IPS-18a (cell line): ENCODE data around the gene AMFR.

ENCODE experiments used
- H3K27ac ChIP-seq: one replicate; pipeline ENCODE4 v1.5.1; 2013; ENCODE audit warnings: low read length
- H3K27me3 ChIP-seq: one replicate; pipeline ENCODE4 v1.6.1; 2013; ENCODE audit warnings: mild to moderate bottlenecking, low read length; ENCODE audit not compliant: control insufficient read depth, insufficient read depth
- H3K36me3 ChIP-seq: one replicate; pipeline ENCODE4 v1.6.1; 2013; ENCODE audit warnings: low read depth, low read length; ENCODE audit not compliant: control insufficient read depth
- H3K4me1 ChIP-seq: one replicate; pipeline ENCODE4 v1.6.1; 2013; ENCODE audit warnings: low read depth, low read length; ENCODE audit not compliant: control insufficient read depth
- H3K4me3 ChIP-seq: one replicate; pipeline ENCODE4 v1.5.1; 2013; ENCODE audit warnings: low read length
- H3K9ac ChIP-seq: one replicate; pipeline ENCODE4 v1.6.1; 2013; ENCODE audit warnings: mild to moderate bottlenecking, low read length, moderate library complexity
- H3K9me3 ChIP-seq: one replicate; pipeline ENCODE4 v1.6.1; 2013; ENCODE audit warnings: low read depth, low read length; ENCODE audit not compliant: control insufficient read depth

Gene AMFR

GRCh38 chr16:56349711-56350161 is 75.6 kb downstream of the AMFR start:
- no peak overlapping the region for H3K27ac ChIP-seq
- no peak overlapping the region for H3K9ac ChIP-seq
- H3K9me3 ChIP-seq, result no peaks in the 10 kb centered on the region
- no peaks in the 10 kb centered on the region for H3K27me3 ChIP-seq
- H3K36me3 ChIP-seq, result no peaks in the 10 kb centered on the region
- H3K4me1 ChIP-seq, result no peaks in the 10 kb centered on the region
- no peak overlapping the region for H3K4me3 ChIP-seq

- H3K4me3 ChIP-seq, result no peak overlapping the region
- no peak overlapping the region for H3K9ac ChIP-seq
- no peaks in the 10 kb centered on the region for H3K9me3 ChIP-seq
- H3K27me3 ChIP-seq, result no peaks in the 10 kb centered on the region
- H3K36me3 ChIP-seq, result no peaks in the 10 kb centered on the region
- no peak overlapping the region for H3K27ac ChIP-seq
- no peaks in the 10 kb centered on the region for H3K4me1 ChIP-seq
Measured at GRCh38 chr16:56349086-56349415, 76.3 kb downstream of the AMFR start.

- no peak overlapping the region for H3K9ac ChIP-seq
- H3K27ac ChIP-seq, result no peak overlapping the region
- no peak overlapping the region for H3K4me3 ChIP-seq
- no peaks in the 10 kb centered on the region for H3K4me1 ChIP-seq
- no peaks in the 10 kb centered on the region for H3K36me3 ChIP-seq
- no peaks in the 10 kb centered on the region for H3K27me3 ChIP-seq
- H3K9me3 ChIP-seq, result no peaks in the 10 kb centered on the region
Measured at GRCh38 chr16:56348168-56349085, 76.9 kb downstream of the AMFR start.

- Histone ChIP-seq H3K36me3 (no peaks in the 10 kb centered on the region), H3K27ac (no peak overlapping the region), H3K27me3 (no peaks in the 10 kb centered on the region), H3K9me3 (no peaks in the 10 kb centered on the region), H3K9ac (no peak overlapping the region), H3K4me3 (no peak overlapping the region), H3K4me1 (no peaks in the 10 kb centered on the region)
Measured at GRCh38 chr16:56347670-56348069, 77.7 kb downstream of the AMFR start.

- Histone ChIP-seq H3K27me3 (no peaks in the 10 kb centered on the region), H3K4me1 (no peaks in the 10 kb centered on the region), H3K27ac (no peak overlapping the region), H3K4me3 (no peak overlapping the region), H3K9me3 (no peaks in the 10 kb centered on the region), H3K36me3 (no peaks in the 10 kb centered on the region), H3K9ac (no peak overlapping the region)
Measured at GRCh38 chr16:56347166-56347565, 78.2 kb downstream of the AMFR start.

- no peaks in the 10 kb centered on the region for H3K36me3 ChIP-seq
- H3K9ac ChIP-seq, result no peak overlapping the region
- H3K27ac ChIP-seq, result no peak overlapping the region
- no peaks in the 10 kb centered on the region for H3K4me1 ChIP-seq
- no peak overlapping the region for H3K4me3 ChIP-seq
- H3K9me3 ChIP-seq, result no peaks in the 10 kb centered on the region
- H3K27me3 ChIP-seq, result no peaks in the 10 kb centered on the region
Measured at GRCh38 chr16:56346131-56346890, 79.0 kb downstream of the AMFR start.

GRCh38 chr16:56345406-56346050 is 79.8 kb downstream of the AMFR start:
- Histone ChIP-seq H3K9me3 (no peaks in the 10 kb centered on the region), H3K4me1 (no peaks in the 10 kb centered on the region), H3K4me3 (no peak overlapping the region), H3K27me3 (no peaks in the 10 kb centered on the region), H3K36me3 (no peaks in the 10 kb centered on the region), H3K9ac (no peak overlapping the region), H3K27ac (no peak overlapping the region)

GRCh38 chr16:56344518-56345405 is 80.6 kb downstream of the AMFR start:
- H3K27ac ChIP-seq, result no peak overlapping the region
- no peaks in the 10 kb centered on the region for H3K9me3 ChIP-seq
- H3K9ac ChIP-seq, result no peak overlapping the region
- no peak overlapping the region for H3K4me3 ChIP-seq
- H3K27me3 ChIP-seq, result no peaks in the 10 kb centered on the region
- H3K4me1 ChIP-seq, result no peaks in the 10 kb centered on the region
- no peaks in the 10 kb centered on the region for H3K36me3 ChIP-seq

GRCh38 chr16:56343661-56344517 is 81.5 kb downstream of the AMFR start:
- no peaks in the 10 kb centered on the region for H3K27me3 ChIP-seq
- H3K4me1 ChIP-seq, result no peaks in the 10 kb centered on the region
- H3K9me3 ChIP-seq, result no peaks in the 10 kb centered on the region
- no peak overlapping the region for H3K27ac ChIP-seq
- H3K4me3 ChIP-seq, result no peak overlapping the region
- H3K9ac ChIP-seq, result no peak overlapping the region
- H3K36me3 ChIP-seq, result no peaks in the 10 kb centered on the region

GRCh38 chr16:56341656-56342399 is 83.5 kb downstream of the AMFR start:
- no peaks in the 10 kb centered on the region for H3K9me3 ChIP-seq
- H3K27me3 ChIP-seq, result no peaks in the 10 kb centered on the region
- no peaks in the 10 kb centered on the region for H3K4me1 ChIP-seq
- no peak overlapping the region for H3K27ac ChIP-seq
- no peaks in the 10 kb centered on the region for H3K36me3 ChIP-seq
- H3K4me3 ChIP-seq, result no peak overlapping the region
- H3K9ac ChIP-seq, result no peak overlapping the region
